GM18508 (cell line): Measurements from ENCODE around the gene DLST.

Source experiments
- ATAC-seq: cut with Tn5 transposase; IDR thresholded peaks from one replicate; pipeline ENCODE4 v1.9.1; 2021; ENCODE audit warnings: moderate number of reproducible peaks; ENCODE audit not compliant: insufficient read depth, unreplicated experiment

Gene DLST

GRCh38 chr14:74859757-74860552 is 21.8 kb upstream of the DLST start:
- no peak for ATAC-seq

- no peak for ATAC-seq
Observed at GRCh38 chr14:74860899-74861733, 20.6 kb upstream of the DLST start.

GRCh38 chr14:74861734-74862090 is 20.0 kb upstream of the DLST start:
- ATAC-seq, result no peak

GRCh38 chr14:74863274-74863673 is 18.4 kb upstream of the DLST start:
- ATAC-seq, result no peak

GRCh38 chr14:74864198-74864597 is 17.5 kb upstream of the DLST start:
- no peak for ATAC-seq

- no peak for ATAC-seq
Observed at GRCh38 chr14:74865156-74865555, 16.6 kb upstream of the DLST start.

- ATAC-seq, result no peak
Observed at GRCh38 chr14:74866708-74867389, 14.9 kb upstream of the DLST start.

GRCh38 chr14:74867673-74868072 is 14.0 kb upstream of the DLST start:
- ATAC-seq, result no peak

- ATAC-seq, result no peak
Observed at GRCh38 chr14:74868739-74869138, 13.0 kb upstream of the DLST start.

GRCh38 chr14:74871819-74872218 is 9.9 kb upstream of the DLST start:
- no peak for ATAC-seq

- no peak for ATAC-seq
Observed at GRCh38 chr14:74875204-74875603, 6.5 kb upstream of the DLST start.

GRCh38 chr14:74875941-74876913 is 5.5 kb upstream of the DLST start, which contains the start of gene PROX2:
TSS of gene PROX2 (minus strand) at chr14:74876145. CDS start at chr14:74863834, 12,311 bp downstream.
- no peak for ATAC-seq

GRCh38 chr14:74879427-74880182 is 2.1 kb upstream of the DLST start:
- no peak for ATAC-seq

- ATAC-seq, result peak; percentile 15
Observed at GRCh38 chr14:74882103-74882920, 596 bp downstream of the DLST start.

GRCh38 chr14:74886001-74886400 is 4.3 kb downstream of the DLST start:
- no peak for ATAC-seq

GRCh38 chr14:74888164-74889158 is 6.7 kb downstream of the DLST start:
- no peak for ATAC-seq

- ATAC-seq, result no peak
Observed at GRCh38 chr14:74890262-74890661, 8.5 kb downstream of the DLST start.
